Immature natural killer cell (primary cell): ENCODE measurements around the gene DYNC1LI1. TPM values are rescaled to one million over a fixed set of nuclear protein-coding genes. Genes with fewer than 3 reads are reported as not detected.
"Not testable (repeated sequence)": the region's sequence is repeated elsewhere in the genome, so short reads cannot be mapped to it uniquely, and the experiment has no call there.

Source experiments
- DNase-seq, 3 donors: peaks; one replicate each; pipeline ENCODE4 v3.0.0; 2022; ENCODE audit warnings: mixed read lengths in 1 of 3
- H3K27ac Mint-ChIP-seq, 6 donors: one replicate each; pipeline ENCODE4 v1.8.0; 2020; ENCODE audit warnings: mixed read lengths in 6 of 6, mild to moderate bottlenecking in 5 of 6, inconsistent platforms in 4 of 6, moderate library complexity in 3 of 6
- H3K27me3 Mint-ChIP-seq, 3 donors: one replicate each; pipeline ENCODE4 v1.8.0; 2020 to 2021; ENCODE audit warnings: low read depth in 3 of 3, mild to moderate bottlenecking in 3 of 3, mixed read lengths in 3 of 3, moderate library complexity in 3 of 3, inconsistent platforms in 1 of 3
- H3K36me3 Mint-ChIP-seq, 3 donors: one replicate each; pipeline ENCODE4 v1.8.0; 2020; ENCODE audit warnings: mixed read lengths in 3 of 3, inconsistent platforms in 2 of 3, mild to moderate bottlenecking in 2 of 3
- H3K4me1 Mint-ChIP-seq, 2 donors: one replicate each; pipeline ENCODE4 v1.8.0; 2020; ENCODE audit warnings: inconsistent platforms in 2 of 2, mild to moderate bottlenecking in 2 of 2, mixed read lengths in 2 of 2, moderate library complexity in 1 of 2
- H3K4me3 Mint-ChIP-seq, 5 donors: one replicate each; pipeline ENCODE4 v1.8.0; 2020; ENCODE audit warnings: mild to moderate bottlenecking in 5 of 5, mixed read lengths in 5 of 5, inconsistent platforms in 3 of 5, moderate library complexity in 3 of 5
- H3K9me3 Mint-ChIP-seq, 6 donors: one replicate each; pipeline ENCODE4 v1.8.0; 2020; ENCODE audit warnings: mild to moderate bottlenecking in 6 of 6, mixed read lengths in 6 of 6, inconsistent platforms in 4 of 6, moderate library complexity in 3 of 6
- polyA plus RNA-seq, 3 donors: library from polyadenylated mRNA; unstranded; fragments of 300-500 nt; fragmentation: Illumina TruSeq; gene quantifications; one replicate each; pipeline ENCODE4 v1.2.3, GENCODE V29; 2021

Gene DYNC1LI1
- polyA plus RNA-seq, 3 donors from 2014 or later, result 25.4 to 30.8 (median 26.8) TPM

DNA sequence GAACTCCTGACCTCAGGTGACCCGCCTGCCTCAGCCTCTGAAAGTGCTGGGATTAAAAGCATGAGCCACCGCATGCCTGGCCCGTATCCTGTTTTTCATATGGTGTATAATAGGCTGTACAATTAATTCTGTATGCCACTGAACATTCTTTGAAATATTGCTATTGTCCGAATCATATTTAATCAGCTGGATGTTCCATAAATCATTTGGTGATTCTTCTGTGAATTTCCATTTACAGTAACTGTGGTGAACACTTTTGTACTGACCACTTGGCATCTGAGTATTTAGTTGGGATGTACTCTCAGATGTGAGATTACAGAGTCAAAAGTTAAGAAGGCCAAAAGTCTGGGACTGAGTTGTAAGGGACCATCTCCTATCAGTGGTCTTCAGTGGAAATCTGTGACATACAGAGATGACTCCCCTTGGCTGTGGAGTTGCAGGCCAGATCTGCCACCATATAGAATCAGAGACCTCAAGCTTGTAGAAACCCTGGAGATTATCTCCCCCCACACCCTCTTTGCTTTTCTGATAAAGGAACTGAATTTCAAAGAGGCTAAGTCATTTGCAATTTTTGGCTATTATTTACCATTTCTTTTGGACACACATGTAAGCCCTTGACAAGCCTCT is 25.7 kb upstream of the DYNC1LI1 start:
- Mint-ChIP-seq H3K4me1 (no peaks in the 10 kb centered on the region), H3K9me3 (no peaks in the 10 kb centered on the region), H3K4me3 (no peak overlapping the region), H3K27me3 (no peaks in the 10 kb centered on the region), H3K36me3 (no peaks in the 10 kb centered on the region), H3K27ac (no peak overlapping the region)
- no peak for DNase-seq

GRCh38 chr3:32595323-32595722 is 24.7 kb upstream of the DYNC1LI1 start:
- Mint-ChIP-seq H3K36me3 (no peaks in the 10 kb centered on the region), H3K4me1 (no peaks in the 10 kb centered on the region), H3K9me3 (no peaks in the 10 kb centered on the region), H3K27ac (no peak overlapping the region), H3K27me3 (peaks cover 0 to 3% (median 0%) of the 10 kb centered on the region in 3 donors), H3K4me3 (no peak overlapping the region)
- DNase-seq, result no peak

DNA sequence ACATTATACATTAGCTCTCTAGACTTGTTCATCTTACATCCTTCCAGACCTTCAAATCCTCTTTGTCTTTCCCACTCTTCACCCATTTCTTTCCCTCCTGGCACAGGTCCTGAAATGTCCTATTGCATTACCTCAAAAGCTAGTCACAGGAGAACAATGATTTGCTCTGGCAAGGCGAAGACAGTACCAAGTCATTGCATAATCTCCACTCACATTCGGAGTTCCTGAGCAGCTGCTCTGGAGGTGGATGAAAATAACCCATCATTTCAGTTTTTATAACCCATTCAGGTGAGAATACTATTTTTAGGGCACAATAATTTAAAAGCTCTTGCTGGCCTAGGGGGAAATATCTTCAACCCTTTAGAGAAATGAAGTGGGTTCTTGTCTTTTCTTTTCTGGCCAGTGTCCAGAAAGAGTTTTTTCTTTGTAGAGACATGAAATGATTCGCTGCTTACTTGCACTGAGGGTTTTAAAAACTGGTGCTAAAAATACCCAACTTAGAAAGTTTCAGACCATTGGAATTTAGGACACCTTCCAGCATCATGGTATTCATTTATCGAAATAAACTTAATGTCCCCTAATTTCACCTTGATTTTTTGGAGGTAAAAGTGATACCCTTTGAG is 23.4 kb upstream of the DYNC1LI1 start:
- Mint-ChIP-seq H3K27ac (no peak overlapping the region), H3K4me3 (no peak overlapping the region), H3K9me3 (no peaks in the 10 kb centered on the region), H3K27me3 (peaks cover 0 to 3% (median 0%) of the 10 kb centered on the region in 3 donors), H3K36me3 (no peaks in the 10 kb centered on the region), H3K4me1 (no peaks in the 10 kb centered on the region)
- DNase-seq, result no peak

DNA sequence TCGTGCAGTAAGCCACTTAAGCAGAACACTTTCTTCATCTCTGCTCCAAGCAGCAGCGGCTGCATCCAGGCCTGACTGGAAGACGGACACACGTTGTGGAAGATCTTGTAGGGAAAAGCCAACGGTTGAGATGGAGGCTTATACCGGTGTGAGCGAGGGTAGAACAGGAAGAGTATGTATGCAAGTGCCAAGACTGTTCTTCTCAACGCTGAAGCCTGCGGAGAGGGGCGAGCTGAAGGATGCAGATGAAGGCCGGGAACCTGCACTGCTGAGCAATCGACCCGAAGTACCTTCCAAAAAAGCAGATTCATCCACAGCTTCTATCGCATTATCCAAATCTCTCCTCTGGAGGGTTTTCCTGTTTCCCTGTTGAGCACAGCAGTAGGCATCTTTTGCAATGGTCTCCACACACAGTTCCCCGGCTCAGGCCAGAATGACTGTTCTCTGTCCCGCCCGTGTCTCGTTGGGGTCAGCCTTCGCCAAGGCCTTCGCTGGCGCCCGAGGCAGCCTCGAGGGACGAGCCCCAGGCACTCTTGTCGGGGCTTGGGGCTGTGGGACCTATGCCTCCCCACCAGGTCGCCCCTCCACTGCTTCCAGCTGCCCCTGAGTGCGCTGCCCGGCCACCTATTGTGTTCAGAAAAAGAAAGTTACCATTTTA is 22.2 kb upstream of the DYNC1LI1 start:
- Mint-ChIP-seq H3K27me3 (peaks cover 0 to 3% (median 0%) of the 10 kb centered on the region in 3 donors), H3K27ac (no peak overlapping the region), H3K36me3 (no peaks in the 10 kb centered on the region), H3K9me3 (no peaks in the 10 kb centered on the region), H3K4me1 (no peaks in the 10 kb centered on the region), H3K4me3 (no peak overlapping the region)
- no peak for DNase-seq

- Mint-ChIP-seq H3K4me1 (no peaks in the 10 kb centered on the region), H3K27ac (no peak overlapping the region), H3K9me3 (no peaks in the 10 kb centered on the region), H3K27me3 (peaks cover 0 to 3% (median 0%) of the 10 kb centered on the region in 3 donors), H3K4me3 (no peak overlapping the region), H3K36me3 (no peaks in the 10 kb centered on the region)
- no peak for DNase-seq
Measured at GRCh38 chr3:32592011-32592410, 21.4 kb upstream of the DYNC1LI1 start.

GRCh38 chr3:32591186-32591585 is 20.5 kb upstream of the DYNC1LI1 start:
- H3K9me3 Mint-ChIP-seq, result no peaks in the 10 kb centered on the region
- no peak overlapping the region for H3K4me3 Mint-ChIP-seq
- no peak overlapping the region for H3K27ac Mint-ChIP-seq
- no peak for DNase-seq
- no peaks in the 10 kb centered on the region for H3K36me3 Mint-ChIP-seq
- H3K4me1 Mint-ChIP-seq, result no peaks in the 10 kb centered on the region
- H3K27me3 Mint-ChIP-seq, result peaks cover 0 to 3% (median 0%) of the 10 kb centered on the region in 3 donors

DNA sequence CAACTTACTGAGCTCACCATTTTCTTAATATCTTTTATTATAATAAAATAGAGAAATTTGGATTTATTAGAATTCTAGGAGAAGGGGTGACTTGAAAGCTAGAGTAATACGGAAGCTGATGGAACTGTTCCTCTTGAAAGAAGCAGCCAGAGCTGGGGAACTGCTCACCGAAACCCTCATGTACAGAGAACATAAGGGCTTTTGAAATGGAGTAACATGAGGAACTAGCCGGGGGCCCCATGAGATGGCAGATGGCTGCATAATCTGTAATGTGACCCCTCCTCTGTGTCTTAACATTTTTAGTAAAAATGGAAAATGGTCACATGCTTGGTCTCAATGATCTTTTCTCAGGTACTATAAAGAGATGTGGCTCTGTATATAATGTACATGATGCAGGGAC is 15.7 kb upstream of the DYNC1LI1 start:
- no peak for DNase-seq
- no peak overlapping the region for H3K4me3 Mint-ChIP-seq
- H3K27ac Mint-ChIP-seq, result no peak overlapping the region

DNA sequence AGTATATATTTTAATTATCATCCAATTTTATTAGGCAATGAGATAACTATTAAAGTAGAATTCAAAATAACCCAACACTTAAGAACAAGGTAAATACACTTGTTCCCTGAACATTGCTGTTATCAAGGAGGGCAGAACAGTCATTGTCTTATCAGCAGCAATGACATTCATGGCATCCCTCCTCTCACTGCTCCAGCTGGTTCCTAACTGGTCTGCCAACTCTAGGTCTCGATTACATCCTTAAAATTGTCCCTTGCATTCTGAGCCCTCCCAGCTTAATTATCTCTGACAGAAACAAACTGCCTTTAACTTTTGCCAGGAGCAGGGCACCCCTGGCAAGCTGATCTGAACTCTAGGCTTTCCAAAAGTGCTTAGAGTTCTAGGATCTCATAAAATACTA is 14.0 kb upstream of the DYNC1LI1 start:
- no peak for DNase-seq
- no peak overlapping the region for H3K27ac Mint-ChIP-seq
- H3K36me3 Mint-ChIP-seq, result no peaks in the 10 kb centered on the region
- H3K4me3 Mint-ChIP-seq, result no peak overlapping the region
- peaks cover 0 to 4% (median 2%) of the 10 kb centered on the region in 3 donors for H3K27me3 Mint-ChIP-seq
- H3K9me3 Mint-ChIP-seq, result no peaks in the 10 kb centered on the region
- no peaks in the 10 kb centered on the region for H3K4me1 Mint-ChIP-seq

More for the DNA sequence above, 15.7 kb upstream of the DYNC1LI1 start:
- no peaks in the 10 kb centered on the region for H3K9me3 Mint-ChIP-seq
- no peaks in the 10 kb centered on the region for H3K36me3 Mint-ChIP-seq
- peaks cover 0 to 7% (median 2%) of the 10 kb centered on the region in 3 donors for H3K27me3 Mint-ChIP-seq
- H3K4me1 Mint-ChIP-seq, result no peaks in the 10 kb centered on the region

- Mint-ChIP-seq H3K9me3 (no peaks in the 10 kb centered on the region), H3K36me3 (no peaks in the 10 kb centered on the region), H3K4me3 (no peak overlapping the region), H3K27ac (no peak overlapping the region), H3K4me1 (no peaks in the 10 kb centered on the region), H3K27me3 (peaks cover 0 to 4% (median 2%) of the 10 kb centered on the region in 3 donors)
- DNase-seq, result no peak
Measured at GRCh38 chr3:32583708-32584107, 13.1 kb upstream of the DYNC1LI1 start.

GRCh38 chr3:32578669-32579068 is 8.0 kb upstream of the DYNC1LI1 start:
- not testable (repeated sequence) for H3K36me3 Mint-ChIP-seq, H3K27me3 Mint-ChIP-seq, H3K27ac Mint-ChIP-seq, DNase-seq, H3K9me3 Mint-ChIP-seq
- Mint-ChIP-seq H3K4me1 (peaks cover 6 to 10% of the 10 kb centered on the region in 2 donors), H3K4me3 (peak overlapping the region in 2 of 5 donors; percentile 10 to 38)

- Mint-ChIP-seq H3K4me3 (peak overlapping the region in 3 of 5 donors; percentile 1 to 38 (median 10)), H3K4me1 (peaks cover 6 to 10% of the 10 kb centered on the region in 2 donors), H3K9me3 (no peaks in the 10 kb centered on the region), H3K27me3 (peaks cover 0 to 4% (median 3%) of the 10 kb centered on the region in 3 donors), H3K36me3 (no peaks in the 10 kb centered on the region), H3K27ac (peak overlapping the region in 1 of 6 donors; percentile 6)
- no peak for DNase-seq
Measured at GRCh38 chr3:32577581-32578556, 7.2 kb upstream of the DYNC1LI1 start.

DNA sequence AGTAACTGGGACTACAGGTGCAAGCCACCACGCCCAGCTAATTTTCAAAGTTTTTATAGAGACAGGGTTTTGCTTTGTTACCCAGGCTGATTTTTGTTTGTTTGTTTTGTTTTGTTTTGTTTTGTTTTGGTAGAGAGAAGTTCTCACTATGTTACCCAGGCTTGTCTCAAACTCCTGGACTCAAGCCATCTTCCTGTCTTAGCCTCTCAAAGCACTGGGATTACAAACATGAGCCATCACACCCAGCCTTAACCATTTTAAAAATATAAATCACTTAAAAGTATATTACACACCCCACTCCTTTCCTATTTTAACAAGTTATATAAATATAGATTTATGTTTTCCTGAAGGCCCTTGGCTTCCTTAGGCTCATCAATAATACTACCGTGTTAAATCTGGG is 6.5 kb upstream of the DYNC1LI1 start:
- Mint-ChIP-seq H3K36me3 (no peaks in the 10 kb centered on the region), H3K9me3 (no peaks in the 10 kb centered on the region), H3K4me3 (no peak overlapping the region), H3K27ac (no peak overlapping the region), H3K4me1 (peaks cover 6 to 10% of the 10 kb centered on the region in 2 donors), H3K27me3 (peaks cover 0 to 4% (median 0%) of the 10 kb centered on the region in 3 donors)
- no peak for DNase-seq

DNA sequence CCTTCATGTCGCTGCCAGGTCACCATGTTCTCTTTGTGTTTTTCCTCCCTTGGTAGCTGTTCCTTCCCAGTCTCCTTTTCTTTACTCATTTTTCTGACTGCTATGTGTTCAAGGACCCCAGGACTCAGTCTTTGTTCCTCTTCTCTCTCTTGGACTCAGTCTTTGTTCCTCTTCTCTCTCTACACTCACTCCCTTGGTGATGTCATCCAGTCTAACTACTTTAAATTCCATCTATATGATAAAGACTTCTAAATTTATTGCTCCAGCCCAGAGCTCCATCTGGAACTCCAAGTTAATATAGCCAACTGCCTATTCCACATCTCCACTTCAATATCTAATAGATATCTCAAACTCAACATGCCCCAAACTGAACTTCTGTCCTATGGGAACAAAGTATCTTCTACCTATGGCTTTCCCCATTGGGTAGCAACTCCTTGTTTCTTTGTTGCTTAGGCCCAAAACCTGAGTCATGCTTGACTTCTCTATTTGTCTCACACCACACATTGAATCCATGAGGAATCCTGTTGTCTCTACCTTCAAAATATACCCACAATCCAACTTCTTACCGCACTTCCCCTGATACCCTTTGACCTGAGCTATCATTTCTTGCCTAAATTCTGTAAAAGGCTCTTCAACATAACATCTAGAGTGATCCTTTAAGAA is 4.9 kb upstream of the DYNC1LI1 start:
- H3K9me3 Mint-ChIP-seq, result no peaks in the 10 kb centered on the region
- H3K4me3 Mint-ChIP-seq, result no peak overlapping the region
- DNase-seq, result no peak
- H3K36me3 Mint-ChIP-seq, result no peaks in the 10 kb centered on the region
- no peak overlapping the region for H3K27ac Mint-ChIP-seq
- H3K27me3 Mint-ChIP-seq, result peaks cover 0 to 9% (median 0%) of the 10 kb centered on the region in 3 donors
- H3K4me1 Mint-ChIP-seq, result peaks cover 12 to 19% of the 10 kb centered on the region in 2 donors
